DMS153 treated with DMSO at 0.1 percent for 48 hours (cell line): ENCODE measurements around the gene FASTKD3.
A peak's percentile ranks its signal among the peaks of the same experiment; 100 is the strongest.

Experiments used
- DNase-seq: peaks from one replicate; lab custom pipeline; 2025; ENCODE audit not compliant: unreplicated experiment; lab: John Stamatoyannopoulos, UW

FASTKD3 gene

GRCh38 chr5:7881091-7881490 lies 12.3 kb upstream of the FASTKD3 start:
- DNase-seq = no peak

GRCh38 chr5:7878381-7878873 lies 9.6 kb upstream of the FASTKD3 start:
- no peak for DNase-seq

- no peak for DNase-seq
Observed at GRCh38 chr5:7877851-7878250, 9.0 kb upstream of the FASTKD3 start.

GRCh38 chr5:7876867-7877266 lies 8.0 kb upstream of the FASTKD3 start:
- no peak for DNase-seq

GRCh38 chr5:7875151-7875550 lies 6.3 kb upstream of the FASTKD3 start:
- DNase-seq = no peak

GRCh38 chr5:7874639-7875038 lies 5.8 kb upstream of the FASTKD3 start:
- no peak for DNase-seq

- DNase-seq = no peak
Observed at GRCh38 chr5:7873216-7873615, 4.4 kb upstream of the FASTKD3 start.

GRCh38 chr5:7872517-7873130 lies 3.8 kb upstream of the FASTKD3 start:
- DNase-seq = no peak

- no peak for DNase-seq
Observed at GRCh38 chr5:7871653-7872052, 2.8 kb upstream of the FASTKD3 start.

GRCh38 chr5:7869474-7870136 lies 774 bp upstream of the FASTKD3 start:
- no peak for DNase-seq

- no peak for DNase-seq
Observed at GRCh38 chr5:7868427-7868772, 431 bp downstream of the FASTKD3 start.

GRCh38 chr5:7867260-7867659 lies 1.6 kb downstream of the FASTKD3 start:
- DNase-seq = no peak

GRCh38 chr5:7866196-7866595 lies 2.6 kb downstream of the FASTKD3 start:
- DNase-seq = no peak

GRCh38 chr5:7857926-7858632 lies 10.8 kb downstream of the FASTKD3 start:
- DNase-seq = no peak

- no peak for DNase-seq
Observed at GRCh38 chr5:7857361-7857760, 11.5 kb downstream of the FASTKD3 start.

GRCh38 chr5:7856855-7857254 lies 12.0 kb downstream of the FASTKD3 start:
- DNase-seq = peak; percentile 86

- DNase-seq = no peak
Observed at GRCh38 chr5:7855611-7856010, 13.2 kb downstream of the FASTKD3 start.

GRCh38 chr5:7852988-7853387 lies 15.8 kb downstream of the FASTKD3 start:
- no peak for DNase-seq

GRCh38 chr5:7852542-7852941 lies 16.3 kb downstream of the FASTKD3 start:
- no peak for DNase-seq

GRCh38 chr5:7851617-7852289 lies 17.1 kb downstream of the FASTKD3 start:
- DNase-seq = no peak

- no peak for DNase-seq
Observed at GRCh38 chr5:7851240-7851592, 17.6 kb downstream of the FASTKD3 start.
